Occipital lobe (tissue), 2 donors: Measurements from ENCODE around the gene SND1. TPM values are rescaled to one million over a fixed set of nuclear protein-coding genes. Genes with fewer than 3 reads are reported as not detected.
"Not testable (repeated sequence)": the region's sequence is repeated elsewhere in the genome, so short reads cannot be mapped to it uniquely, and the experiment has no call there.

Source experiments
- DNase-seq: peaks from one replicate; lab custom pipeline; 2025; lab: John Stamatoyannopoulos, UW
- total RNA-seq: library from RNA; depleted of rRNA; stranded (reverse); fragments of >200 nt; gene quantifications from one replicate; pipeline ENCODE4 v1.2.3, GENCODE V29; 2014

SND1 gene
- total RNA-seq, 1 donor from 2014 or later = 65.8 TPM

DNA sequence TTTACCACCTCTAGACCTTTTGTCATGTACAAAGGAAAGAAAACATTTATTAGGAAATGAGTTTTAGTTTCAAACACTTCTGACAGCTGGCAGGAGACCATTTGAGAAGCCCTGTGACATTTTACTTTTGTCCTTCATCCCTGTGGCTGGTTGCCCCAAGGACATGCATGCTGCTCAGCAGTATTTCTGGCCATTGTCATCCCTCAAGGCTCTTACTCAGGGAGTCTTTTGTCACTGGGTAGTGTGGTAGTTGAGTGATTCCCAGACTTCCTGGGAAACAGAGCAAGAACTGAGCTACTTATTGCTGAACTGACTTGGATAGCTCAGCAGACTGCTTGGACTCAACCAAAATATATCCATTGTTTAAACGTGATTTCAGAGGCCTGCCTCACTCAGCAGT is 236.4 kb downstream of the SND1 start:
- DNase-seq = no peak

DNA sequence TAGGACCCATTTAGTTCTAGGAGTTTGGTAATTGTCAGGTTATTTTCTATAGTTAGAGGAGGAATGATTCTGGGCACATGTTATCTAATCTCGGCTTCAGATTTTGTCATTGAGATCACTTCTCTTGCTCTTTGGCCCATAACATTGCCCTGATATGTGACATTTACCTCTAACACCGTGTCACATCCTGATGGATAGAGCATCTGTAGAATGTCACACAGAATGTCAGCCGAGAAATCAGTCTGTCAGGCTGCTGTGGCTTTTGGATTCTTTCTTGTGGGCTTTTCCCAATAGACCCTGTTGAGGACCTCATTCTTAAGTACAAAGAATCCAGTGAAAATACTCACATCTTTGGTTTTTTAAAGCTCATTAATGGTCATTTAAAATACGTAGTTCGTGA is 236.8 kb downstream of the SND1 start:
- DNase-seq = no peak

GRCh38 chr7:127889677-127890076 is 237.7 kb downstream of the SND1 start:
- no peak for DNase-seq

DNA sequence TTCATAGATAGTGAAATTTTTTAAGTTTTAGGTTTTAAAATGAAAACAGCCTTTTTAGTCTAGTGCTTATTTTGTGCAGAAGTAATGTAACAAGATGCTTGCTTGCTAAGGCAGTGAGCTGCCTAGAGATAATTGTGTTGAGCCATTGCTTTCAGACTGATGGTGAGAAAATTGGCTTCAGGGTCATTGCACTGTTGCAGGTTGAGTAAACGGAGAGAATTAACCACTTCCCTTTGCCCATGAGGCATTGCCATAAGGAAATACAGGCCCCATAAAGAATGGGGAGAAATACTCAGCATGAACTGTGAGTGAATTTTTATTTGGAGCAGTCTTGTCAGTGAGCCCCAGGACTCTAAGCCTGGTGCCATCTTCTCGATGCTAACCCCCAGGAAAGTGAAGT is 238.7 kb downstream of the SND1 start:
- no peak for DNase-seq

GRCh38 chr7:127891144-127891543 is 239.2 kb downstream of the SND1 start:
- no peak for DNase-seq

GRCh38 chr7:127891854-127892438 is 240.0 kb downstream of the SND1 start:
- DNase-seq = no peak

GRCh38 chr7:127892488-127893314 is 240.7 kb downstream of the SND1 start:
- no peak for DNase-seq

- DNase-seq = no peak
Observed at GRCh38 chr7:127893547-127893946, 241.6 kb downstream of the SND1 start.

- no peak for DNase-seq
Observed at GRCh38 chr7:127894588-127894987, 242.6 kb downstream of the SND1 start.

GRCh38 chr7:127895360-127895759 is 243.4 kb downstream of the SND1 start:
- no peak for DNase-seq

- no peak for DNase-seq
Observed at GRCh38 chr7:127895814-127896280, 243.9 kb downstream of the SND1 start.

DNA sequence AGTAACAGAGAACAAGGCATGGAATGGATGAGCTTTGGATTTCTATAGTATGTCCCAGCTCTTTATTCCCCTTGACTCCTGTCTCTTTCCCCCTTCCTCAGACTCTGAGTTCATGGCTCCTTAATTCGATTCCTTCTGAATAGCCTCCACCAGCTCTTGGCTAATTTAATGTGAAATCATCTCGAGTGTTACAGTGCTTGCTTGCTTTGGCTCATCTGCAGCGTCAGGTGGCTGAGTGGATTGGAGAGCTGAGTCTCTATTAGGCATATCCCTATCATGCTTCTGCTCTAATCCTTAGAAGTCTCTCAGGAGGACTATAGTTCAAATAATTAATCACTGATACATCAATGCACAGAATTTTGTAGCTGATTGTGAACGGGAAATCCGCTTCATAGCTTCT is 244.7 kb downstream of the SND1 start:
- no peak for DNase-seq

GRCh38 chr7:127897704-127898454 is 245.9 kb downstream of the SND1 start:
- DNase-seq = no peak

GRCh38 chr7:127899411-127899810 is 247.4 kb downstream of the SND1 start:
- DNase-seq = no peak

DNA sequence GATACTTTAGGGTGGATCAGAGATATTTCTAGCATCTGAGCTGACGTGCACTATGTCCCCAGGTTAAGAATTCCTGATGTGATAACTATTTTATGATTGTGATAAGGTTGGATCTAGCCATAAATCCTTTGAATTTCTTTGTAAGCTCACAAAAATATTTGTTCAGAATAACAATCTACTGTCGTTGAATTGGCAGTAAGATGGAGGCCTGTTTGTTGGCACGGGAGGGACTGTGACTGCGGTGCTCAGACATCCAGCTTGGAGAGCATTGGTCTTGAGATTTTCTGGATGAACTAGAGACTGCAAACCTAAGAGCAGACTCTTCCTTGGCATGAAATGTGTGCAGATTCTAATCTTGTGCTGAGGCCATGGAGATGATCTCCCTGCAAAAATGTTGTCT is 248.1 kb downstream of the SND1 start:
- DNase-seq = no peak

DNA sequence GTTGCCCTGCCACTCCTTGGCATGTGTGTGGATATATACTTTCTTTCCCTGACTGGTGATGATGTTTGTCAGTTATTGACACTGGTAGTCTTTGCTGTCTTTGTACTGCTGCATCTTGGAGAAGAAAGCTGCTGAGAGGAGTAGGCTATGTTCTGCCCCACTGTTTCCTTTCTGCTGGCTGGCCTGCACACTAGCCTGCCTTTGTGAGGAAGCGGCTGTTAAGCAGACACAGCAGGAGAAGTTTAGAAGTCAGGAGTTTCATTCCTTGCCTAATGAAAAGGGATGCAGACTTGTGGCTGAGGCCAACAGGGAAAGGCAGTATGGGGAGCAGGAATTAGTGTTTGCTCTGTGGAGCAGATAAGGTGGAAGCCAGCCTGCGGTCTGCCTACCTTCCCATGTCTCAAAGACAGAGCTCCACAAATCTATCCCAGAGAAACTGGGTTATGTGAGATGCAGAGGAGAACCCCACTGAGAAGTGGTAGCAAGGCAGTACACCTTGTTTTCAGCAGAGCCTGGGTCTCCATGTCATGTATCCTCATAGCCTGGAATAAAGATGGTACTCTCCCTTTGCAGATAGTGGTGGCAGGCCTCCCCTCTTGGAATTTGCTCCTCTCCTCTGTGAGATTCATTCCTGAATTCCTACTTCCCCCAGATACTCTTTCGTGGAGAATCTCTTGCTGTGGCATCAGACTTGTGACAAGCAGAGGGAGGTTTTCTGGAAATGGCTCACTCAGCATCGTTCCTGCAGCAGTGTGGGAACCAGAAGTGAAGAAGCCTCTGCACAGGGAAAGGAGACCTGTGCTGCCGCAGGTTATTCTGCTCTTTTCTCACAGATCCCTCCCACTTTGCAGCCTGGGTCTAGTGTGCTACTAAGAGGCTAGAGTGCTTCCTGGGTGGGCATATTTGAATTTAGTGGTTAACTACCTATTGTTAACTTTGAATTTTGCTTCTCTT is 249.0 kb downstream of the SND1 start:
- DNase-seq = no peak

- DNase-seq = peak; percentile 12
Observed at GRCh38 chr7:127901895-127902703, 250.1 kb downstream of the SND1 start.

- DNase-seq = not testable (repeated sequence)
Observed at GRCh38 chr7:127902753-127903152, 250.8 kb downstream of the SND1 start.

DNA sequence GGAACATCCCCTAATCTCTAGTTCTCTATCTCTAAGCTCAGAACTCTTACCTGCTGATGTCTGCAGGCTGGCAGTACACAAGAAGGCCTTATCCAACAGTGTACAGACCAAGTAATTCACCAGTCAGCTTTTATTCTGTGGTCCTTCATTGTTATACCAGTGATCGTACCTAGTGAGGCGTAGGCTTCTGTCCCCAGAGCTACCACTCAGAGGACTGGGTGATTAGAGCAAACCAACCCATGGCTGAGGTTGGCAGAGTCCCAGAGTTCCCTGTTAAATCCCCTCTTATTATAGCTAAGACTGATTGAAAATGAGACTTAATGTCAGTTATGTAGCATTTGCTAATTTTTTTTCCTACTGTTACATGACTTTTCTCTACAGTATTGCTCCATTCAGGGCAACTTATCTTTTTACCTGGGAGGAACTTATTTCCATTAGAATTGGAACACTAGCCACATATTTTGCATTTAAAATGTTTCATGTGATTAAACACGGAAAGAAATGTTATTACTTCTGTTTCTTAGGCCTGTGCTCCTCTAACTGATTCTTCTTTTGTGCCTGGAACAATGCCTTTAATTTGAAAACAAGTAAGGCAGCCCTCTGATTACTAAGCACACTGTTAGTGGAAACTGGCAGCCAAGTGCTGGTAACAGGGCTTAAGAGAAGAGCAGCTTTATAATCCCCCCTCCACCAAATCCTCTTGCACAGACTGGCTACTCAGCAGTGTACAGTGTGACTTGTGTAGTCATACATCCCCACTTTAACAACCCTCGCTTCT is 252.1 kb downstream of the SND1 start:
- no peak for DNase-seq

DNA sequence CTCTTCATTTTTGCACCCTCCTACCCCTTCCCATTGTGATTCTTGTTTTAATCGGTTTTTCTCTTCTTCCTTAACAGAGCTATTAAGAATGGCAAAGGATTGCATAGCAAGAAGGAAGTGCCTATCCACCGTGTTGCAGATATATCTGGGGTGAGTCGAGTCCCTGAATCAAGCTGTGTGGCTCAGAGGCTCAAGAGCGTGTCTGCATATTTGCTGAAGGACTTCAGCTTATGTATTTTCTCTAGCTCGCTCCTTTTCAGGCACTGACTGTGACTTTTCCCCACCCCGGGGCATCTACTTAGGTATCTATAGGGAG is 252.6 kb downstream of the SND1 start:
- DNase-seq = no peak
